ENCODE measurements around the gene RIPOR2. TPM values are rescaled to one million over a fixed set of nuclear protein-coding genes. Genes with fewer than 3 reads are reported as not detected.

Gene RIPOR2
- total RNA-seq, 2 experiments from 2014 or later = 18.0 to 28.9 TPM

DNA sequence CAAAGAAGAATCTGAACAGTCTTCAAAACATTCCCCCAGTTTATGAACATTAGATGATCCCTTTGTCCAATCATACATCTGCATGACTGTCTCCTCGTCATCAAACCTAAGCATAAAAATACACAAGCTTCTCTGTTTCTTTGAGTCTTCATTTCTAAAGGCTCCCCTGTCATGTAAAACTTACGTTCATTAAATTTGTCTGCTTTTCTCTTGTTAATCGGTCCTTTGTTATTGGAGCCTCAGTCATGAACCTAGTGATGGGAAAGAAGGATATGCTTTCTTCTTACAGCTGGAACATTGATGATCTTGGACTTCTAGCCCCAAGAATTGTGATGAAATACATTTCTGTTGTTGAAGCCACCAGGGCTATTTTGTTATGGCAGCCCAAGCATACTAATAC lies 18.0 kb upstream of the RIPOR2 start:
- no peak for DNase-seq (ENCODE audit: low spot score)
- Histone ChIP-seq H2AFZ (ENCODE audit: low read length) (no peak overlapping the region), H3K79me2 (ENCODE audit: insufficient read depth, low read depth, low read length) (no peaks in the 10 kb centered on the region), H3K27ac (ENCODE audit: low read depth, low read length, poor library complexity, severe bottlenecking) (no peak overlapping the region), H3K4me2 (ENCODE audit: low read length) (no peak overlapping the region), H3K36me3 (ENCODE audit: insufficient read depth, low read length) (no peaks in the 10 kb centered on the region), H3K9me2 (ENCODE audit: insufficient read depth, low read length) (no peaks in the 10 kb centered on the region), H3K9me3 (ENCODE audit: low read length) (no peaks in the 10 kb centered on the region), H3K4me1 (ENCODE audit: insufficient read depth, low read length, poor library complexity, severe bottlenecking) (peaks cover 17% of the 10 kb centered on the region), H4K20me1 (ENCODE audit: insufficient read depth, low read length) (no peaks in the 10 kb centered on the region), H3K4me3 (ENCODE audit: low read depth, low read length, poor library complexity, severe bottlenecking) (no peak overlapping the region)
- POLR2A ChIA-PET = interaction anchor here (1.0 kb wide), 1 partner anchor 9 kb away, joined by 3 read pairs; no protein-coding TSS in a partner anchor
- no TSS peak for BruUV-seq (replicated peaks)
- CTCF ChIA-PET (ENCODE audit: unreplicated experiment) = no interaction called here
- intact Hi-C loops (cut with micrococcal nuclease; ENCODE audit: unreplicated experiment) = no loop called here
- no peak for TF ChIP-seq EZH2phosphoT487 (IDR thresholded peaks at IDR 0.05; ENCODE audit: borderline replicate concordance, low read depth, low read length)
- TF ChIP-seq, protein P1, sequence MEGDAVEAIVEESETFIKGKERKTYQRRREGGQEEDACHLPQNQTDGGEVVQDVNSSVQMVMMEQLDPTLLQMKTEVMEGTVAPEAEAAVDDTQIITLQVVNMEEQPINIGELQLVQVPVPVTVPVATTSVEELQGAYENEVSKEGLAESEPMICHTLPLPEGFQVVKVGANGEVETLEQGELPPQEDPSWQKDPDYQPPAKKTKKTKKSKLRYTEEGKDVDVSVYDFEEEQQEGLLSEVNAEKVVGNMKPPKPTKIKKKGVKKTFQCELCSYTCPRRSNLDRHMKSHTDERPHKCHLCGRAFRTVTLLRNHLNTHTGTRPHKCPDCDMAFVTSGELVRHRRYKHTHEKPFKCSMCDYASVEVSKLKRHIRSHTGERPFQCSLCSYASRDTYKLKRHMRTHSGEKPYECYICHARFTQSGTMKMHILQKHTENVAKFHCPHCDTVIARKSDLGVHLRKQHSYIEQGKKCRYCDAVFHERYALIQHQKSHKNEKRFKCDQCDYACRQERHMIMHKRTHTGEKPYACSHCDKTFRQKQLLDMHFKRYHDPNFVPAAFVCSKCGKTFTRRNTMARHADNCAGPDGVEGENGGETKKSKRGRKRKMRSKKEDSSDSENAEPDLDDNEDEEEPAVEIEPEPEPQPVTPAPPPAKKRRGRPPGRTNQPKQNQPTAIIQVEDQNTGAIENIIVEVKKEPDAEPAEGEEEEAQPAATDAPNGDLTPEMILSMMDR (conservative IDR thresholded peaks at IDR 0.05; ENCODE audit: low read length) = no peak

GRCh38 chr6:24951811-24952299 lies 16.1 kb upstream of the RIPOR2 start:
- Histone ChIP-seq H2AFZ (ENCODE audit: low read length) (no peak overlapping the region), H3K9me3 (ENCODE audit: low read length) (no peaks in the 10 kb centered on the region), H3K79me2 (ENCODE audit: insufficient read depth, low read depth, low read length) (no peaks in the 10 kb centered on the region), H3K4me2 (ENCODE audit: low read length) (peak overlapping the region; percentile 3; the same call in 1 of the 2 replicates), H3K36me3 (ENCODE audit: insufficient read depth, low read length) (no peaks in the 10 kb centered on the region), H3K27ac (ENCODE audit: low read depth, low read length, poor library complexity, severe bottlenecking) (no peak overlapping the region), H3K4me3 (ENCODE audit: low read depth, low read length, poor library complexity, severe bottlenecking) (no peak overlapping the region), H4K20me1 (ENCODE audit: insufficient read depth, low read length) (no peaks in the 10 kb centered on the region), H3K4me1 (ENCODE audit: insufficient read depth, low read length, poor library complexity, severe bottlenecking) (peaks cover 24% of the 10 kb centered on the region), H3K9me2 (ENCODE audit: insufficient read depth, low read length) (no peaks in the 10 kb centered on the region)
- POLR2A ChIA-PET = interaction anchor here (1.1 to 1.5 kb wide), 2 partner anchors 10 to 48 kb away, joined by 5 read pairs; no protein-coding TSS in a partner anchor
- TF ChIP-seq, protein P1 (conservative IDR thresholded peaks at IDR 0.05; ENCODE audit: low read length) = no peak
- no peak for TF ChIP-seq EZH2phosphoT487 (IDR thresholded peaks at IDR 0.05; ENCODE audit: borderline replicate concordance, low read depth, low read length)
- BruUV-seq (replicated peaks) = no TSS peak
- intact Hi-C loops (cut with micrococcal nuclease; ENCODE audit: unreplicated experiment) = no loop called here
- CTCF ChIA-PET (ENCODE audit: unreplicated experiment) = no interaction called here
- DNase-seq (ENCODE audit: low spot score) = no peak

DNA sequence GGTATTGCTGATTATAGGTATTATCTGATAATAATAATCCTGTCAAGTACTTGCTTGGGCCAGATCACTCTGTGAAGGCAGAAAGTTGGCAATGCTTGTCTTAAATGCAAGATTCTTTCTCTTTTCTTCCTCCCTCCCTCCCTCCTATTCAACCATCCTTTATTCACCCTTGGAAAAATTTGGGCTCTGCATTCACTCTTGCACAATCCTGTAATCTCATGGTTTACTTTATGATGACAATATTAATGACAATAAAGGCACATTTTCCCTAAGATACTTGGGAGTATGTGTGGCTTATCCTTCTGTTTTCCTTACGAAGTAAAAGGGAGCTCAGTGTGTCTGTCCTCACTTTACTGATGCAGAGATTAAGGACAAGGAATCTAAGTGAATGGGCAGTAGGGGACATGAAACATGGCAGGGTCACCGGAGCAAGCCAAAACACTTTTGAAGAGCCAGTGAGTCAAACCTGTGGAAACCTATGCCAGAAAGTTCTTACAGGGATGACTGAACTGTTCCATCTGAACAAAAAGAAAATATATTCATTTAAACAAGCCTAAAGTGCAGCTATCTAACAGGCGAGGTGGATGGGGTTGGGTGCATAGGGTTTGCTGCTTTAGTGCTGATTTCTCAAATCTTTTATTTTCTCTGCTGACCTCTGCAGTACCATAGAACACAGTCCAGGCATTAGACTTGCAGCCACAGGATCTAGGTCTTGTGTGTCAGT lies 14.6 kb upstream of the RIPOR2 start:
- CTCF ChIA-PET (ENCODE audit: unreplicated experiment) = interaction anchor here (1.3 kb wide), 1 partner anchor 40 kb away, joined by 6 read pairs; no protein-coding TSS in a partner anchor
- TF ChIP-seq, protein P1 (conservative IDR thresholded peaks at IDR 0.05; ENCODE audit: low read length) = no peak
- no peak for TF ChIP-seq EZH2phosphoT487 (IDR thresholded peaks at IDR 0.05; ENCODE audit: borderline replicate concordance, low read depth, low read length)
- H4K20me1 ChIP-seq (ENCODE audit: insufficient read depth, low read length) = no peaks in the 10 kb centered on the region
- no peak overlapping the region for H3K4me3 ChIP-seq (ENCODE audit: low read depth, low read length, poor library complexity, severe bottlenecking)
- POLR2A ChIA-PET = interaction anchor here (0.9 kb wide), 1 partner anchor 32 kb away, joined by 4 read pairs; no protein-coding TSS in a partner anchor
- H3K79me2 ChIP-seq (ENCODE audit: insufficient read depth, low read depth, low read length) = no peaks in the 10 kb centered on the region
- no peak overlapping the region; the same call in 1 of the 2 replicates for H2AFZ ChIP-seq (ENCODE audit: low read length)
- intact Hi-C loops (cut with micrococcal nuclease; ENCODE audit: unreplicated experiment) = no loop called here
- no peak for DNase-seq (ENCODE audit: low spot score)
- peaks cover 2% of the 10 kb centered on the region; the same call in 1 of the 2 replicates for H3K9me3 ChIP-seq (ENCODE audit: low read length)
- no peak overlapping the region for H3K27ac ChIP-seq (ENCODE audit: low read depth, low read length, poor library complexity, severe bottlenecking)
- no TSS peak for BruUV-seq (replicated peaks)
- peaks cover 2% of the 10 kb centered on the region; the same call in 1 of the 2 replicates for H3K36me3 ChIP-seq (ENCODE audit: insufficient read depth, low read length)
- no peaks in the 10 kb centered on the region for H3K9me2 ChIP-seq (ENCODE audit: insufficient read depth, low read length)
- H3K4me2 ChIP-seq (ENCODE audit: low read length) = peak overlapping the region; percentile 64; the same call in 1 of the 2 replicates
- H3K4me1 ChIP-seq (ENCODE audit: insufficient read depth, low read length, poor library complexity, severe bottlenecking) = peaks cover 24% of the 10 kb centered on the region

Data from OCI-LY7 (cell line).